K562 (cell line): Measurements from ENCODE around the gene C16orf95. TPM values are rescaled to one million over a fixed set of nuclear protein-coding genes. Genes with fewer than 3 reads are reported as not detected.

Experiments used
- ATAC-seq: fragments of 200-7000 bp; cut with Tn5 transposase; 3 replicates; pipeline ENCODE4 v1.9.1; 2020; ENCODE audit warnings: moderate library complexity
- BruUV-seq: library from RNA; stranded (reverse); fragments of 400-500 nt; replicated peaks from 2 replicates; lab custom pipeline; 2021; lab: Mats Ljungman, UMichigan
- CTCF ChIA-PET: fragments of 300-600 bp; formaldehyde crosslinking; extraction: SDS; loops from one replicate; lab custom pipeline; 2021; ENCODE audit warnings: low intra/inter-chr PET ratio; lab: Yijun Ruan, JAX
- POLR2A ChIA-PET: fragments of 300-600, 350-650 bp; sonication (Branson Sonifier 250); formaldehyde crosslinking; extraction: SDS; loops from one replicate; lab custom pipeline; 2021; ENCODE audit warnings: antibody characterized with exemption, inconsistent platforms; lab: Yijun Ruan, JAX
- DNase-seq, 4 experiments: peaks; one replicate each; pipeline versions ENCODE4 v3.0.0 to v3.0.0-alpha.2; 2011 to 2018; ENCODE audit warnings: low spot score in 3 of 4, mixed read lengths in 3 of 4; ENCODE audit errors: extremely low read depth in 1 of 4
- FAIRE-seq: peaks from 2 replicates; lab custom pipeline; 2011; peaks lifted over from hg19 to GRCh38; lab: Jason Lieb, UNC
- H2AFZ ChIP-seq: 2 replicates; pipeline ENCODE4 v1.6.0; 2011; ENCODE audit warnings: low read depth, low read length, control low read depth, inconsistent platforms
- H3K27ac ChIP-seq: fragments of 200-600 bp; 3 replicates; pipeline ENCODE4 v1.8.0; 2011; ENCODE audit warnings: low read depth, mild to moderate bottlenecking, control low read depth, inconsistent platforms, low read length, moderate library complexity, mixed read lengths; ENCODE audit errors: extremely low read depth
- H3K27me3 ChIP-seq, 2 experiments: fragments of 300-600 bp in 1 of 2; 2 replicates in 1 of 2; 3 replicates in 1 of 2; pipeline versions ENCODE4 v1.6.0 to v1.8.0; 2011; ENCODE audit warnings: inconsistent platforms in 2 of 2, low read length in 2 of 2, mild to moderate bottlenecking in 1 of 2, mixed read lengths in 1 of 2, moderate library complexity in 1 of 2; ENCODE audit not compliant: control insufficient read depth in 2 of 2, insufficient read depth in 2 of 2
- H3K36me3 ChIP-seq: fragments of 300-600 bp; 3 replicates; pipeline ENCODE4 v1.8.0; 2011; ENCODE audit warnings: mild to moderate bottlenecking, low read length, inconsistent platforms; ENCODE audit not compliant: control insufficient read depth, insufficient read depth
- H3K4me1 ChIP-seq, 2 experiments: fragments of 200-600 bp in 1 of 2; replicated peaks in 1 of 2; 2 replicates in 1 of 2; 3 replicates in 1 of 2; pipeline versions ENCODE4 v1.5.1 to v1.8.0; 2011; ENCODE audit warnings: inconsistent platforms in 2 of 2, low read length in 2 of 2, mild to moderate bottlenecking in 1 of 2, mixed read lengths in 1 of 2, moderate library complexity in 1 of 2; ENCODE audit not compliant: control insufficient read depth in 2 of 2, insufficient read depth in 2 of 2
- H3K4me2 ChIP-seq: 2 replicates; pipeline ENCODE4 v1.6.1; 2011; ENCODE audit warnings: low read length, control low read depth, inconsistent platforms, mixed read lengths; ENCODE audit not compliant: insufficient read depth
- H3K4me3 ChIP-seq: fragments of 200-600 bp; sonication (generic), shearing (Covaris generic); 2 replicates; pipeline ENCODE4 v1.5.1; 2016; ENCODE audit warnings: control low read depth, inconsistent platforms
- H3K79me2 ChIP-seq: fragments of 200-600 bp; 3 replicates; pipeline ENCODE4 v1.8.0; 2011; ENCODE audit warnings: low read length, inconsistent platforms; ENCODE audit not compliant: control insufficient read depth, insufficient read depth
- H3K9ac ChIP-seq, 2 experiments: 2 replicates each; pipeline versions ENCODE4 v1.6.0 to v1.6.1; 2011; ENCODE audit warnings: low read depth in 2 of 2, low read length in 2 of 2, control low read depth in 1 of 2, inconsistent platforms in 1 of 2, mild to moderate bottlenecking in 1 of 2, mixed read lengths in 1 of 2; ENCODE audit not compliant: insufficient read depth in 1 of 2
- H3K9me1 ChIP-seq: one replicate; pipeline ENCODE4 v1.6.0; 2011; ENCODE audit warnings: inconsistent platforms, mild to moderate bottlenecking, low read length, moderate library complexity; ENCODE audit not compliant: control insufficient read depth, insufficient read depth
- H3K9me3 ChIP-seq: replicated peaks from 2 replicates; pipeline ENCODE4 v1.5.1; 2011; ENCODE audit warnings: low read depth, low read length, inconsistent platforms; ENCODE audit not compliant: control insufficient read depth, insufficient read depth
- H4K20me1 ChIP-seq: replicated peaks from 2 replicates; pipeline ENCODE4 v1.6.1; 2011; ENCODE audit warnings: low read length, inconsistent platforms, mixed read lengths; ENCODE audit not compliant: control insufficient read depth, insufficient read depth
- BRD9 ChIP-seq: fragments of 450-650 bp; IDR thresholded peaks from 2 replicates; pipeline ENCODE4 v1.6.1; 2018; ENCODE audit warnings: low read depth; ENCODE audit not compliant: partially characterized antibody
- LARP7 ChIP-seq: fragments of 450-650 bp; IDR thresholded peaks from 2 replicates; pipeline ENCODE4 v1.6.1; 2016
- NONO ChIP-seq, 2 experiments: fragments of 200-400 bp in 1 of 2; fragments of 450-650 bp in 1 of 2; formaldehyde crosslinking in 1 of 2; IDR thresholded peaks; 2 replicates each; pipeline ENCODE4 v1.6.1; 2017; ENCODE audit warnings: low read depth in 2 of 2, mild to moderate bottlenecking in 2 of 2, moderate library complexity in 2 of 2, low read length in 1 of 2
- PATZ1 ChIP-seq: fragments of 250-450 bp; sonication (Bioruptor Pico); IDR thresholded peaks from 2 replicates; pipeline ENCODE4 v1.5.0; 2020; ENCODE audit warnings: mild to moderate bottlenecking, borderline replicate concordance
- RBFOX2 ChIP-seq: fragments of 200-400 bp; formaldehyde crosslinking; IDR thresholded peaks from 2 replicates; pipeline ENCODE4 v1.6.1; 2017; ENCODE audit warnings: low read depth, mild to moderate bottlenecking, low read length, moderate library complexity
- SOX6 ChIP-seq: fragments of 450-650 bp; IDR thresholded peaks from 2 replicates; pipeline ENCODE4 v1.6.1; 2014; ENCODE audit warnings: mild to moderate bottlenecking
- THRA ChIP-seq: fragments of 450-650 bp; IDR thresholded peaks from 2 replicates; pipeline ENCODE4 v1.6.1; 2017; ENCODE audit warnings: mild to moderate bottlenecking, moderate library complexity
- WGBS: fragments of 100-300 bp; shearing (Covaris generic); methylation state at CpG from one replicate; pipeline ENCODE4 v1.1.6; 2016; ENCODE audit warnings: low coverage, mixed read lengths; ENCODE audit not compliant: insufficient coverage; ENCODE audit errors: missing lambda C conversion rate; 5-methylcytosine and 5-hydroxymethylcytosine counted together
- in situ Hi-C: fragments of 300-500 bp; cut with MboI; formaldehyde crosslinking; loops from 4 replicates; pipeline ENCODE4 v1.15.0; 2018; ENCODE audit warnings: inconsistent platforms, mixed read lengths
- intact Hi-C: fragments of 100-400 bp; cut with micrococcal nuclease; formaldehyde crosslinking; loops from 2 replicates; pipeline ENCODE4 v1.14.2; 2022
- polyA plus RNA-seq, 8 experiments: library from polyadenylated mRNA; depleted of rRNA in 4 of 8; stranded (reverse) in 5 of 8; unstranded in 3 of 8; fragments of >200 nt; fragmentation: Nextera tagmentation in 2 of 8; fragmentation: Illumina TruSeq in 1 of 8; extraction: Ambion mirVana in 2 of 8; extraction: Trizol in 1 of 8; gene quantifications; 2 replicates each; pipeline versions ENCODE4 v1.2.1 to v1.2.3, GENCODE V29; 2011 to 2014; ENCODE audit warnings: inconsistent platforms in 1 of 8, missing spikeins in 1 of 8
- total RNA-seq, 7 experiments: library from RNA; depleted of rRNA in 6 of 7; stranded (reverse); fragments of >200 nt in 6 of 7; fragmentation: Illumina TruSeq in 2 of 7; extraction: Trizol in 2 of 7; gene quantifications; 2 replicates each; pipeline versions ENCODE4 v1.2.1 to v1.2.3, GENCODE V29; 2011 to 2021; ENCODE audit warnings: low replicate concordance in 1 of 7

Gene C16orf95
- total and polyA plus RNA-seq, 9 of the 15 experiments (the other 6 are each of a cell fraction or from before 2014, with no cell fraction given), result 6.5 to 20.5 (median 9.4) TPM

GRCh38 chr16:87322833-87323726 lies 5.9 kb upstream of the C16orf95 start:
- H3K9me1 ChIP-seq, result peaks cover 5% of the 10 kb centered on the region
- no peaks in the 10 kb centered on the region for H3K27me3 ChIP-seq
- peaks cover 31% of the 10 kb centered on the region for H3K36me3 ChIP-seq
- CTCF ChIA-PET, result no interaction called here
- no peak overlapping the region for H3K4me3 ChIP-seq
- POLR2A ChIA-PET, result interaction anchor here (0.6 to 0.7 kb wide), 3 partner anchors 67 to 1682 kb away, joined by 3 read pairs; no protein-coding TSS in a partner anchor
- no peak overlapping the region for H3K4me2 ChIP-seq
- H3K79me2 ChIP-seq, result peaks cover 11% of the 10 kb centered on the region
- DNase-seq (no peak), FAIRE-seq (no peak), ATAC-seq (no peak)
- TF ChIP-seq SOX6 (no peak), PATZ1 (CRISPR knock-in tag) (no peak), NONO (IDR thresholded peaks at IDR 0.05; ENCODE audit: low read depth in 2 of 2, low read length in 1 of 2) (no peak), RBFOX2 (no peak), BRD9 (no peak), LARP7 (no peak), THRA (no peak)
- H2AFZ ChIP-seq, result no peak overlapping the region
- peak overlapping the region in 1 of 2 experiments; percentile 57; a peak in 2 of 4 replicates for H3K9ac ChIP-seq
- peaks cover 13 to 31% of the 10 kb centered on the region in 2 experiments for H3K4me1 ChIP-seq
- H3K27ac ChIP-seq, result no peak overlapping the region
- H3K9me3 ChIP-seq, result no peaks in the 10 kb centered on the region
- intact Hi-C loops, result loop anchor here (10.0 kb wide), 1 partner anchor 312 kb away; no protein-coding TSS in a partner anchor
- in situ Hi-C loops, result no loop called here
- WGBS, result 90% methylated on average over 28 of the region's 35 CpGs
- H4K20me1 ChIP-seq, result peaks cover 5% of the 10 kb centered on the region; the same call in 1 of the 2 replicates
- no TSS peak for BruUV-seq
